ENCODE results near the gene OBI1. TPM values are rescaled to one million over a fixed set of nuclear protein-coding genes. Genes with fewer than 3 reads are reported as not detected.

OBI1 gene
- total and polyA plus RNA-seq, 2 donors (not counting 3 experiments of a cell fraction or from before 2014, with no cell fraction given), result 5.0 to 16.1 TPM

DNA sequence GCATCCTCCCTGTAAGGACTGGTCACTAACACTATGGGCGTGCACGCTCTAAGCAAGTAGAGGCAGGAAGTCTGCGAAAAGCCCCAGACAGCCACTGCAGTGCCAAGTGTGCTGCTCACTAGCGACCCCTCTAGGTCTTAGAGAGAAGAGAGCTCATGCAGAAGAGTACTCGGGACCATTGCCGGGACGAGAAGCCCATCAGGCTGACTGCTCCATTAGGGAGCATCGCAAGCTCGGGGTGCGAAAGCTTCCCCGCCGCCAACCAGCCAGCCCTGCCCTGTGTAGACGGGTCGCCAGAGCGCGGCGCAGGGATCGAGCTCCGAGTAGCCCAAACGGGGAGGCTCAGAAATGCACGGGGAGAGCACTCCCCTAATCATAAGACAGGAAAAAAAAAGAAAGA, 72.2 kb downstream of the OBI1 start:
- Histone ChIP-seq H3K4me2 (ENCODE audit: insufficient read depth, low read length) (no peak overlapping the region), H2AFZ (ENCODE audit: low read depth, low read length) (no peak overlapping the region), H3K79me2 (ENCODE audit: control insufficient read depth, insufficient read depth, low read length) (no peaks in the 10 kb centered on the region), H3K36me3 (ENCODE audit: control insufficient read depth in 2 of 2, extremely low read depth in 1 of 2, insufficient read depth in 2 of 2, low read length in 2 of 2) (no peaks in the 10 kb centered on the region), H3K4me1 (ENCODE audit: control insufficient read depth, extremely low read depth, insufficient read depth, low read length) (no peaks in the 10 kb centered on the region), H3K9me1 (replicated peaks; ENCODE audit: control insufficient read depth, extremely low read depth, insufficient read depth, low read length) (no peaks in the 10 kb centered on the region), H3K9ac (replicated peaks; ENCODE audit: extremely low read depth, insufficient read depth, low read length) (no peak overlapping the region), H3K4me3 (replicated peaks in 1 of 3; ENCODE audit: insufficient read depth in 1 of 3, low read depth in 1 of 3, low read length in 3 of 3) (no peak overlapping the region), H3K9me3 (replicated peaks; ENCODE audit: control insufficient read depth, insufficient read depth, low read length) (no peaks in the 10 kb centered on the region), H4K20me1 (replicated peaks; ENCODE audit: control insufficient read depth, extremely low read depth, insufficient read depth, low read length) (no peaks in the 10 kb centered on the region), H3K27me3 (ENCODE audit: control insufficient read depth in 2 of 2, insufficient read depth in 2 of 2, low read length in 2 of 2) (peaks cover 17 to 65% of the 10 kb centered on the region in 2 experiments), H3K27ac (ENCODE audit: insufficient read depth, low read depth, low read length) (no peak overlapping the region)
- CTCF ChIA-PET, result interaction anchor here (0.5 to 2.1 kb wide), 11 partner anchors 9 to 730 kb away, joined by 3 to 9 read pairs (median 3); no protein-coding TSS in a partner anchor
- BruUV-seq (replicated peaks), result no TSS peak
- POLR2A ChIA-PET, result no interaction called here
- DNase-seq (ENCODE audit: low read depth, low spot score), result no peak
- TF ChIP-seq, protein P1, sequence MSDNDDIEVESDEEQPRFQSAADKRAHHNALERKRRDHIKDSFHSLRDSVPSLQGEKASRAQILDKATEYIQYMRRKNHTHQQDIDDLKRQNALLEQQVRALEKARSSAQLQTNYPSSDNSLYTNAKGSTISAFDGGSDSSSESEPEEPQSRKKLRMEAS (IDR thresholded peaks at IDR 0.05; ENCODE audit: insufficient read depth, insufficient read length), result no peak
- TF ChIP-seq FOS (IDR thresholded peaks at IDR 0.05; ENCODE audit: borderline replicate concordance, insufficient read depth, low read length), result no peak
- TF ChIP-seq, protein P2, sequence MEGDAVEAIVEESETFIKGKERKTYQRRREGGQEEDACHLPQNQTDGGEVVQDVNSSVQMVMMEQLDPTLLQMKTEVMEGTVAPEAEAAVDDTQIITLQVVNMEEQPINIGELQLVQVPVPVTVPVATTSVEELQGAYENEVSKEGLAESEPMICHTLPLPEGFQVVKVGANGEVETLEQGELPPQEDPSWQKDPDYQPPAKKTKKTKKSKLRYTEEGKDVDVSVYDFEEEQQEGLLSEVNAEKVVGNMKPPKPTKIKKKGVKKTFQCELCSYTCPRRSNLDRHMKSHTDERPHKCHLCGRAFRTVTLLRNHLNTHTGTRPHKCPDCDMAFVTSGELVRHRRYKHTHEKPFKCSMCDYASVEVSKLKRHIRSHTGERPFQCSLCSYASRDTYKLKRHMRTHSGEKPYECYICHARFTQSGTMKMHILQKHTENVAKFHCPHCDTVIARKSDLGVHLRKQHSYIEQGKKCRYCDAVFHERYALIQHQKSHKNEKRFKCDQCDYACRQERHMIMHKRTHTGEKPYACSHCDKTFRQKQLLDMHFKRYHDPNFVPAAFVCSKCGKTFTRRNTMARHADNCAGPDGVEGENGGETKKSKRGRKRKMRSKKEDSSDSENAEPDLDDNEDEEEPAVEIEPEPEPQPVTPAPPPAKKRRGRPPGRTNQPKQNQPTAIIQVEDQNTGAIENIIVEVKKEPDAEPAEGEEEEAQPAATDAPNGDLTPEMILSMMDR (IDR thresholded peaks at IDR 0.05; ENCODE audit: extremely low read depth in 1 of 2, insufficient read depth in 1 of 2, low read depth in 1 of 2, low read length in 2 of 2), result peak; percentile 17 to 44
- no peak for FAIRE-seq
- dilution Hi-C loops (cut with MboI; ENCODE audit: extremely low pct_ligation_motif_present, low sequenced_read_pairs) (no loop called here), intact Hi-C loops (cut with micrococcal nuclease) (no loop called here)

DNA sequence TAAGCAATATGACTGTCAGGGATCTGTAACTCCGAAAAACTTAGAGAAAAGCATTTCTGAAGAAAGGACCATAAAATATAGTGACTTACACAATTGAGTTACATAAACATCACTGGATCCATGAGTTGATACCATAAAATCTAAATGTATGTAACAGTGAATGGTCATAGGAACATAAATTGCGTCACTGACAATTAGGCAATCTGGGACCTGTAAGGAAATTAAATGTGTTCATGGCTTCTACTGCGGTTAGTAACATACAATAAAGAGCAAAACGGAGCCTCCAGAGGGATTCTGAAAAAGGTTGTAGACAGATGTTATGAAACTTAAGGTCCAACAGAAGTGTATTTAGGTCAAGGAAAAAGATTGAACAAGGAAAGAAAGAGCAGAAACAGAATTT, 82.7 kb downstream of the OBI1 start:
- POLR2A ChIA-PET, result no interaction called here
- Histone ChIP-seq H3K27me3 (ENCODE audit: control insufficient read depth in 2 of 2, insufficient read depth in 2 of 2, low read length in 2 of 2) (peaks cover 0 to 6% of the 10 kb centered on the region in 2 experiments), H3K27ac (ENCODE audit: insufficient read depth, low read depth, low read length) (no peak overlapping the region), H3K79me2 (ENCODE audit: control insufficient read depth, insufficient read depth, low read length) (no peaks in the 10 kb centered on the region), H3K4me2 (ENCODE audit: insufficient read depth, low read length) (no peak overlapping the region), H4K20me1 (replicated peaks; ENCODE audit: control insufficient read depth, extremely low read depth, insufficient read depth, low read length) (no peaks in the 10 kb centered on the region), H3K9me1 (replicated peaks; ENCODE audit: control insufficient read depth, extremely low read depth, insufficient read depth, low read length) (no peaks in the 10 kb centered on the region), H3K4me1 (ENCODE audit: control insufficient read depth, extremely low read depth, insufficient read depth, low read length) (no peaks in the 10 kb centered on the region), H3K4me3 (replicated peaks in 1 of 3; ENCODE audit: insufficient read depth in 1 of 3, low read depth in 1 of 3, low read length in 3 of 3) (no peak overlapping the region), H3K9me3 (replicated peaks; ENCODE audit: control insufficient read depth, insufficient read depth, low read length) (no peaks in the 10 kb centered on the region), H2AFZ (ENCODE audit: low read depth, low read length) (no peak overlapping the region), H3K36me3 (ENCODE audit: control insufficient read depth in 2 of 2, extremely low read depth in 1 of 2, insufficient read depth in 2 of 2, low read length in 2 of 2) (no peaks in the 10 kb centered on the region), H3K9ac (replicated peaks; ENCODE audit: extremely low read depth, insufficient read depth, low read length) (no peak overlapping the region)
- intact Hi-C loops (cut with micrococcal nuclease) (no loop called here), dilution Hi-C loops (cut with MboI; ENCODE audit: extremely low pct_ligation_motif_present, low sequenced_read_pairs) (no loop called here)
- FAIRE-seq (no peak), DNase-seq (ENCODE audit: low read depth, low spot score) (no peak)
- BruUV-seq (replicated peaks), result no TSS peak
- CTCF ChIA-PET, result no interaction called here
- TF ChIP-seq POLR2AphosphoS5 (IDR thresholded peaks at IDR 0.05; ENCODE audit: insufficient read depth, low read depth, low read length), result no peak
- no peak for TF ChIP-seq FOS (IDR thresholded peaks at IDR 0.05; ENCODE audit: borderline replicate concordance, insufficient read depth, low read length)
- no peak for TF ChIP-seq GATA2 (IDR thresholded peaks at IDR 0.05; ENCODE audit: insufficient read depth, insufficient read length, low read depth, low read length)
- TF ChIP-seq, protein P2 (IDR thresholded peaks at IDR 0.05; ENCODE audit: extremely low read depth in 1 of 2, insufficient read depth in 1 of 2, low read depth in 1 of 2, low read length in 2 of 2), result no peak
- TF ChIP-seq EZH2 (IDR thresholded peaks at IDR 0.05; ENCODE audit: borderline replicate concordance, low read depth, low read length, severe bottlenecking), result no peak
- no peak for TF ChIP-seq MYC (IDR thresholded peaks at IDR 0.05; ENCODE audit: low read depth, low read length)
- no peak for TF ChIP-seq POLR2A (IDR thresholded peaks at IDR 0.05; ENCODE audit: low read depth, low read length)
- TF ChIP-seq JUN (IDR thresholded peaks at IDR 0.05; ENCODE audit: borderline replicate concordance, insufficient read depth, insufficient read length, low read depth), result no peak
